Measurements from ENCODE around the gene TTLL3. TPM values are rescaled to one million over a fixed set of nuclear protein-coding genes. Genes with fewer than 3 reads are reported as not detected.
"Not testable (repeated sequence)": the region's sequence is repeated elsewhere in the genome, so short reads cannot be mapped to it uniquely, and the experiment has no call there.

TTLL3 gene
- total RNA-seq, 1 donor from 2014 or later = 5.8 TPM

DNA sequence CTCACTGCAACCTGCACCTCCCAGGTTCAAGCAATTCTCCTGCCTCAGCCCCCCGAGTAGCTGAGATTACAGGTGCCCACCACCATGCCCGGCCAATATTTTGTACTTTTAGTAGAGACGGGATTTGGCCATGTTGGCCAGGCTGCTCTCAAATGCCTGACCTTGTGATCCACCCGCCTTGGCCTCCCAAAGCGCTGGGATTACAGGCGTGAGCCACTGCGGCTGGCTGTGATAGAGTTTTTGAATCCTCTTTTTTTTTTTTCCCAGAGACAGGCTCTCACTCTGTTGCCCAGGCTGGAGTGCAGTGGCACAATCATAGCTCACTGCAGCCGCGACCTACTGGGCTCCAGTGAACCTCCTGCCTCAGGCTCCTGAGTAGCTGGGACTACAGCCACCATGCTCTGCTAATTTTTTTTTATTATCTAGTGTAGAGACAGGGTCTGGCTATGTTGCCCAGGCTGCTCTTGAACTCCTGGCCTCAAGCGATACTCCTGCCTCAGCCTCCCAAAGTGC lies 55.1 kb downstream of the TTLL3 start:
- not testable (repeated sequence) for DNase-seq (ENCODE audit: low read depth in 2 of 2)

DNA sequence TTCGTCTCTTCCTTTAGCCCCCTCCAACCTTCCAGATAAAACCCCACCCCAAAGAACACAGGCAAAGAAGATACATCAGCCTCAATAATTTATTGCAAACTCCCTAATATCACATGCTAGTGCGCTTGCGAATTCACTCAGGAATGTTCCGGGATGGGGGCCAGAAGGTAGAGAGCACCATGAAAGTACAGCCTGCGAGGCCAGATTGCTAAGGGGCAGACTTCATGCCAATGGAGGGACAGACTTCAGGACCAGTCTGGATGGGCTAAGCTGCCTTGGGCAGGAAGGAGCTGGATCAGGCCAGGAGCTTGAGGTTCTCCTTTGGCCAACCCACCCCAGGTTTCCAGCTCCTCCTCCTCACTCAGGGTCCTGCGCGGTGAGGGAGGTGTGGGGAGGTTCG lies 56.6 kb downstream of the TTLL3 start:
- DNase-seq (ENCODE audit: low read depth in 2 of 2) = no peak

- DNase-seq (ENCODE audit: low read depth in 2 of 2) = no peak
These were observed 57.0 kb downstream of the TTLL3 start for GRCh38 chr3:9867106-9867505.

DNA sequence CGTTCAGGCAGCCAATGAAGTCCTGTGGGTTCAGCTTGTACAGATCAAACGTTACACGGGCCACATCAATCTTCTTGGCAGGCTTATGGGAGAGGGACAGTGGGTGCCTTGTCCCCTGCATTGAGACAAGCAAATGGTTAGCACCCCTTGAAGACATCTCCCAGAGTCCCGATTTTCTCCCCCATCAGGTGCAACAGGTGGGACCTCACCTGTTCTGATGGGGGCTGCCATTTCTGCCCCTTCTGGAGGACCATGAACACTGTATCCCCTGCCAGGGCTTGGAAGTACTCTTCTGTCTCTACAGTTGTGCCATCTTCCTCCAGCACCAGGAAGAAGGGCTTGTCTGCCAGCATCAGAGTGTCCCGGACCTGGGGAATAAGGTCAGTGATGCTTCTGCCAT lies 59.9 kb downstream of the TTLL3 start:
- no peak for DNase-seq (ENCODE audit: low read depth in 2 of 2)

DNA sequence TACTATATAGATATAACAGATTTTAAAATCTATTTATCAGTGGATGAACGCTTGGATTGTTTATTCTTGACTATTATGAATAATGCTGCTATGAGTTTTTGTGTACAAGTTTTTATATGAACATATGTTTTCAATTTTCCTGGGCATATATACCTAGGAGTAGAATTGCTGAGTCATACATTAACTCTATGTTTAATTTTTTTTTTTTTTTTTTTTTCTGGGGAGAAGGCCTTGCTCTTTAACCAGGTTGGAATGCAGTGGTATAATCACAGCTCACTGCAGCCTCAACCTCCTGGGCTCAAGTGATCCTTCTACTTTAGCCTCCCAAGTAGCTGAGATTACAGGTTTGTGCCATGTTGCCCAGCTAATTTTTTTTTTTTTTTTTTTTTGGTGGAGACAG lies 60.9 kb downstream of the TTLL3 start:
- DNase-seq (ENCODE audit: low read depth in 2 of 2) = peak in 1 of 2 donors; percentile 12

GRCh38 chr3:9872067-9872466 lies 62.0 kb downstream of the TTLL3 start:
- not testable (repeated sequence) for DNase-seq (ENCODE audit: low read depth in 2 of 2)

GRCh38 chr3:9875448-9875847 lies 65.4 kb downstream of the TTLL3 start:
- DNase-seq (ENCODE audit: low read depth in 2 of 2) = no peak

DNA sequence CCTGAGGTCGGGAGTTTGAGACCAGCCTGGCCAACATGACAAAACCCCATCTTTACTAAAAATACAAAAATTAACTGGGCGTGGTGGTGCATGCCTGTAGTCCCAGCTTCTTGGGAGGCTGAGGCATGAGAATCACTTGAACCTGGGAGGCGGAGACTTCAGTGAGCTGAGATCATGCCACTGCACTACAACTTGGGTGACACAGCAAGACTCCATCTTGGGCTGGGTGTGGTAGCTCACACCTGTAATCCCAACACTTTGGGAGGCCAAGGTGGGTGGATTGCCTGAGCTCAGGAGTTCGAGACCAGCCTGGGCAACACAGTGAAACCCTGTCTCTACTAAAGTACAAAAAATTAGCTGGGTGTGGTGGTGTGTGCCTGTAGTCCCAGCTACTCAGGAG lies 66.2 kb downstream of the TTLL3 start:
- not testable (repeated sequence) for DNase-seq (ENCODE audit: low read depth in 2 of 2)

DNA sequence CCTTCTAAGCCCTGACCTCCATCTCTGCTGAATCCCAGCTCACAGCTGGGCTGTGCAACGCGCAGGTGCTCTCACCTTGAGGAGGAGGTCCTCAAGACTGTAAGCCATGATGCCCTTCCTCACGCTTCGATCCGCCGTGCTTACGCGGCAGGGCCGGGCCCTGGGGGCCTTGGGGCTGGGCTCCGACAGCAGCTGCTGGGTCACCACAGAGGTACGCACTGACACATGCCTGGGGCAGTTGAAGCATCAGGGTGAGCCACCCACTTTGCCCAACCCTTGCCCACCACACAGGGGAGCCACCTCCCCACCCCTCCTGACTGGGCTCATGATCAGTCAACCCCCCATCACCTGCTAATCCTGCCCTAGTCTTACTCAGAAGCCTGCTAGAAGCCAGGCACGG lies 66.9 kb downstream of the TTLL3 start:
- DNase-seq (ENCODE audit: low read depth in 2 of 2) = no peak

DNA sequence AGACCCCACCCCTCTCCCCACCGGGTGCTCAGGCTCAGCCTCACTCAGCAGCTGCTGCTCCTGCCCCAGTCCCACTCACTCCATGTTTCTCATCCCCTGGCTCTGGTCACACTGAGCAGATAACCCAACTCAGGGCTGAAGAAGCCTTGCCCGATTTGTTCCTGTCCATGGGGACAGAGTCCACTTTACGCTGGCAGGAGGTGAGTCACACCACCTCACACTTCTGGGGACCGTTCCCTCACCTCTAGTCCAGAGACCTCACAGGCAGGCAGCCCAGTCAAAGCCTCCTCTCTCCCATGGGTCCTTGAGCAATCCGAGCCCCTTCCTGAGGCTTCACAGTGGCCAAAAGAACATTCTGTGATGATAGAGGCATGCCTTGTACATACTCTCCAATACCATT lies 68.6 kb downstream of the TTLL3 start:
- no peak for DNase-seq (ENCODE audit: low read depth in 2 of 2)

GRCh38 chr3:9879830-9880549 lies 69.9 kb downstream of the TTLL3 start, which contains the start of gene CIDEC:
TSS of gene CIDEC (minus strand) at chr3:9880253. CDS start at chr3:9878486, 1,767 bp downstream.
- no peak for DNase-seq (ENCODE audit: low read depth in 2 of 2)

DNA sequence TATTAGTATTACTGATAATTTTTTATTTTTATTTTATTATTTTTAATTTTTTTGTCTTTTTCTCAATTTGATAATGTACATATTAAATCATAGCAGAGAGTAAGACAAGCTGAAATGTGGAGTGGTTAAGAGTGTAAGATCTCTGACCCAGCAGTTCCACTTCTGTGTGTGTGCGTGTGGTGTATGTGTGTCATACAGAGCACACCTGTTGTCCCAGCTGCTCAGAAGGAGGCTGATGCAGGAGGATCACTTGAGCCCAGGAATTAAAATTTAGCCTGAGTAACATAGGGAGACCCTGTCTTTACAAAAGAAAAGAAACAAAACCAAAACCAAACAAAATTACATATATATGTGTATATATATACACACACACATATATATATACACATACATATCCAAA lies 71.4 kb downstream of the TTLL3 start:
- DNase-seq (ENCODE audit: low read depth in 2 of 2) = no peak

GRCh38 chr3:9883706-9884554 lies 73.9 kb downstream of the TTLL3 start:
- DNase-seq (ENCODE audit: low read depth in 2 of 2) = no peak

DNA sequence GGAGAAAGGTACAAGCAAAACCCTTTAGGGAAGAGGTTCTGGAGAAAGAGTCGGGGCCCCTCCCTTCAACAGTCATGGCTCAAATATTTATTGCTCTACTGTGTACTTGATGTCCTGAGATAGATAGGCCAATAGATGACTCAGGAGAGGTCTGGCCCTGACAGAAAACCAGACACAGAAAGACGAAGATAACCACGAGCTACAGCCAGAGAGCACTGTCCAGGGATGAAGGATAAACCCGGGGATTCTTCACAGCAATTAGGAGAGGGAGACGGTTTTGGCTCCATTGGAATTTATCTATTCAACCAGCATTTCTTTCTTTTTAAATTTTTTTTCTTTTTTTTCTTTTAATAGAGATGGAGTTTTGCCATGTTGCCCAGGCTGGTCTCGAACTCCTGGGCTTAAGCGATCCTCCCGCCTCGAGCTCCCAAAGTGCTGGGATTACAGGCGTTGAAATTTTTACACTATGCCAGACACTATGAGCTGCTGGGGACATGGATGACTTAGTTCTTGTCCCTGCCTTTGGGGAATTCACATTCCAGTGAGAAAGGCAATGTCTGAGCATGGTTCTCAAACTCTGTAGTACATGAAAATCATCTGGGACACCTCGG lies 74.6 kb downstream of the TTLL3 start:
- peak in 1 of 2 donors; percentile 49 for DNase-seq (ENCODE audit: low read depth in 2 of 2)

Other genes starting within 250 kb of the TTLL3 start
- 45.3 and 57.7 TPM in 2 replicates for gene MTMR14, start 160.8 kb upstream of the TTLL3 start, total RNA-seq
- gene CPNE9, start 106.4 kb upstream of the TTLL3 start, total RNA-seq = under 0.01 TPM in 1 of 2 replicates, not detected in the other
- gene BRPF1, start 78.5 kb upstream of the TTLL3 start, total RNA-seq = 10.5 and 18.7 TPM in 2 replicates
- 13.7 and 18.8 TPM in 2 replicates for gene OGG1, start 60.3 kb upstream of the TTLL3 start, total RNA-seq
- gene CAMK1, start 40.3 kb upstream of the TTLL3 start, total RNA-seq = 21.4 and 25.1 TPM in 2 replicates
- 19.0 and 25.4 TPM in 2 replicates for gene TADA3, start 17.8 kb upstream of the TTLL3 start, total RNA-seq
- 247 and 251 TPM in 2 replicates for gene ARPC4, start 17.2 kb upstream of the TTLL3 start, total RNA-seq
- gene RPUSD3, start 33.7 kb downstream of the TTLL3 start, total RNA-seq = 15.9 TPM in 2 replicates
- not detected in 2 replicates for gene CIDEC, start 70.0 kb downstream of the TTLL3 start, total RNA-seq
- 25.1 and 28.8 TPM in 2 replicates for gene JAGN1, start 80.3 kb downstream of the TTLL3 start, total RNA-seq
- under 0.01 TPM in 2 replicates for gene IL17RE, start 92.6 kb downstream of the TTLL3 start, total RNA-seq
- gene IL17RC, start 106.8 kb downstream of the TTLL3 start, total RNA-seq = 11.5 and 17.4 TPM in 2 replicates
- gene CRELD1, start 123.6 kb downstream of the TTLL3 start, total RNA-seq = 19.8 and 60.9 TPM in 2 replicates
- 0.44 and 0.60 TPM in 2 replicates for gene PRRT3, start 142.1 kb downstream of the TTLL3 start, total RNA-seq
- gene EMC3, start 176.6 kb downstream of the TTLL3 start, total RNA-seq = 35.3 and 59.5 TPM in 2 replicates
- 5.8 and 11.6 TPM in 2 replicates for gene FANCD2, start 216.2 kb downstream of the TTLL3 start, total RNA-seq

Data from lung microvascular endothelial cell (primary cell).